ENCODE measurements around the gene RAPGEF5.

RAPGEF5 gene

DNA sequence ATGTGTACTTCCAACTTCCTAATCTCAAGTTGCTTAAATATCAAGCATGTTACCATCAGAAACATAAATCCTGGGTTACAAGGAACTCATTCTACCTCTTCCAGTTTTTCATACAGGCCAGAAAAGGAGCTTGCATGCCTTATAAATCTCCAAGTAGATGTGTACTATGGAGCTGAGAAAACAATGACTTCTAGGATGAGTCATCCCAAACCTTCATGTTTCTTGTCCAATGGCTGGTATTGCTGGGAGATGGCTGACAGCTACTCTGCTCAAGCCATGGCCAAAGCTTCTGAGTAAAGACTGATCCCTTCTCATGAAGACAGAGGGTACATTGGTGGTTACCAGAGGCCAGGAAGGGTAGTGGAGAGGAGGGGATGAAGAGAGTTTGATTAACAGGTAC is 8.6 kb downstream of the RAPGEF5 start:
- DNase-seq (ENCODE audit: low read depth) = peak; percentile 6

- DNase-seq (ENCODE audit: low read depth) = no peak
Observed at GRCh38 chr7:22346383-22347107, 10.4 kb downstream of the RAPGEF5 start.

DNA sequence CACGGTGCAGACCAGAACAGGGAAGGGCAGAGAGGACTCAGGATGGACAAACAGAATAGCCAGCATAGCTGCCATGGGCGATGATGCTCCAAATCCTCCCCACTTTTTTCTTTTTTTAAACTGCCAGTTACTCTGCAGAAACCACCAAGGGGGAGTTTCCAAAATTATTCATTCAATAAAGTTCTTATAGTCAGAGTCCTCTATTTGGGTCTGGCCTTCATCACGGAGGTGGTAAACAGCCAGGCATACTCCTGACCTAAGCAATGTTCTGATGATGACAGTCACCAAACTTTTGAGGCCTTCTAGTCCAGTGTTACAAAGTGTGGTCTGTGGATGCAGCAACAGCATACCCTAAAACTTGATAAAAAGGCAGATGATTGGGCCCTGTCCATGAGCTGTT is 12.3 kb downstream of the RAPGEF5 start:
- DNase-seq (ENCODE audit: low read depth) = no peak

DNA sequence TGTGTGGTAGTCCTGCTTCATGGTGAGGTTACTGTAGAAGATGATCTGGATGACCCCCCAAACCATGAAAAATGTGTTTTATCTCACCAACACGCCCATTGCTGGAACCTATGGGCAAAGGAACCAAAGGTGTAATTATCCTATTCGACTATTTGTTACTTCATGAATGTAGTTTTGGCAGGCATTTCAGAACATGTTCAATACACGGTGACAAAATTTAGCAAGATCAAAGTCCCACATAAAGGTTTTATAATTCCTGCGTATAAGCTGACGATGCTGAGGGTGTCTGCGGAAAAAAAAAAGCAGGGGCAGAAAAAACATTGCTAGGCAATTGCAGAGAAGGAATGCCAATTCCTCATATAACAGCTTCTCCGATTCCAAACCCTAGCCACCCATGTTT is 13.3 kb downstream of the RAPGEF5 start:
- no peak for DNase-seq (ENCODE audit: low read depth)

- no peak for DNase-seq (ENCODE audit: low read depth)
Observed at GRCh38 chr7:22343071-22343470, 13.9 kb downstream of the RAPGEF5 start.

- DNase-seq (ENCODE audit: low read depth) = no peak
Observed at GRCh38 chr7:22339725-22340390, 17.1 kb downstream of the RAPGEF5 start.

GRCh38 chr7:22338877-22339276 is 18.1 kb downstream of the RAPGEF5 start:
- no peak for DNase-seq (ENCODE audit: low read depth)

DNA sequence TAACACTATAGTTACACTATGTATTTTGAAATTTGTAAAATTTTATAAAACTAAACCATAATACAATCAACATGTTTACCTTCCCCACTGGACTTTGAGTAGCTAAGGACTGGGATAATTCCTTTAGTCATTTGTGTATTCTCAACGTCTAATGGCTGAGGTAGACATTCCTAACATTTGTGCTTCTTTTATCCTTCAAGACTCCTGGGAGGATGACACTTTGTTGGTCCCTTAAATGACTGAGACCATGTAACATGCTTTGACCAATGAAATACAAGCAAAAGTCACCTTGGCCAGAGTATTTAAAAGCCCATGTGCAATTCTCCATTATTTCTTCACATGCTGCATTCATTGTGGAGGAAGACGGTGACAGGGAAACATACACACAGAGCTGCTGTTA is 18.5 kb downstream of the RAPGEF5 start:
- DNase-seq (ENCODE audit: low read depth) = no peak

DNA sequence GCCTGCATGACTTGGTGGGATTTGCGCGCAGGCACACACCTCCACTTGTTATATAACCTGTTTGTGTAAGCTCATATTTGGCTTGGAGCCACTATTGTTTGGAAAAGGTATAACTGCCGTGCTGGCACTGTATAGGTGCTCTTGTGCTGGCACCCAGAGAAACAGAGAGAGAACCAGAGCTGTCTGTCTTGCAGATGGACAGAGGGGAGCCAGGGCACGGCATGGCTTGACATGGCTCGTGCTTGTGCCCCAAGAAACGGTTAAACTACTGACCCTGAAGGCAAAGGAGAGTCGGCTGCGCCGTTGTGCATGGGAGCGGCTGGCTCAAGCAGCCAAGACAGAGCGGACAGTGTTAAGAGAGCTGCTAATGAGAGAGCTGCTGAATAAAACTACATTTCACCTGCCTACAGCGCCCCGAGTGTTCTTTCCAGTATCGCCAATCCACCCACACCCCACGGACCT is 23.2 kb downstream of the RAPGEF5 start:
- no peak for DNase-seq (ENCODE audit: low read depth)

DNA sequence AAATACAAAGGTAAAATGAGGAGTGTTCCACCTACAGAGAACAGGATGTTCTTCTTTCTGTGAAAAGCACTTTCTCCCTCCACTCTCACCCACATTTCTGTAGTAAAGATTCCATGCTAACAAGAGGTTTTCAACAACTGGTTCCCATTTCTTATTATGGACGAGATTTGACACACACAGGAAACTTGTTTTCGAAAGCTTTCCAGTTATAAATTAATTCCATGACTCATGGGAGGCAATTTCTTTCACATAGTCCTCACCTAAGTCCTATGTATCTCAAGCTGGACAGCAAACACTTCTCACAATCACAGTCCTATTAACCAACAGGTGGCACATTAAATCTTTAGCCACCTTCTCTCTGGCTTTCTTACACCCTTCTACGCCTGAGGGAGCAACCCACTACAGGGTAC is 24.5 kb downstream of the RAPGEF5 start:
- DNase-seq (ENCODE audit: low read depth) = no peak

- DNase-seq (ENCODE audit: low read depth) = peak; percentile 6
Observed at GRCh38 chr7:22331704-22332103, 25.2 kb downstream of the RAPGEF5 start.

GRCh38 chr7:22330903-22331302 is 26.1 kb downstream of the RAPGEF5 start:
- DNase-seq (ENCODE audit: low read depth) = no peak

- DNase-seq (ENCODE audit: low read depth) = no peak
Observed at GRCh38 chr7:22329816-22330524, 27.0 kb downstream of the RAPGEF5 start.

DNA sequence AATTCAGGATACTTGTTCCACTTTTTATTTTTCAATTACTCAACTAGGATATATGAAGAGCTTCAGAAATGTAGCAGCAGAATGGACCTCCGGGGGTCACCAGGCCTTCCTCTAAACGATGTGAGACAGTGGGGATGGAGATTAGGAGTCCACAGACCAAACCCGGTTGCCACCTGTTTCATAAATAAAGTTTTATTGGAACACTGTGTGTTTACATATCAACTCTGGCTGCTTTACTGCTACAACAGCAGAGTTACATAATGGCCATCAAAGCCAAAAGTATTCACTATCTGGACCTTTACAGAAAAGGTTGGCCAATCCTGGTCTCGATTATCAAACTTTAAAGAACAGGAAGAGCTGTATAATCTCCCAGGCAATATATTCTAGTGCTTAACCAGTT is 30.8 kb downstream of the RAPGEF5 start:
- no peak for DNase-seq (ENCODE audit: low read depth)

DNA sequence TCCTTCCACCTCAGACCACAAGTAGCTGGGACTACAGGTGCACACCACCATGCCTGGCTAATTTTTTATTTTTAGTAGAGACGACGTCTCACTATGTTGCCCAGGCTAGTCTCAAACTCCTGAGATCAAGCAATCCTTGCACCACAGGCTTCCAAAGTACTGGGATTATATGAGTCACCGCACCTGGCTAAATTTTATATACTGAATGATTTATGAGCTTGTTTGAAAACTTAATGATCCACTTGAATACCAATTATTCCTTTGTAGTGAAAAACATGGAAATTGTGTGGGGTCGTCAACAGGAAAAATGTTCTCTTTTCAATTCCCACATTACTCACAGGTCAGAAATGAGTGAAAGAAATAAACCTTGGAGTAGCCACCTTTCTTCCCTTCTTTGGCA is 31.3 kb downstream of the RAPGEF5 start:
- DNase-seq (ENCODE audit: low read depth) = no peak

DNA sequence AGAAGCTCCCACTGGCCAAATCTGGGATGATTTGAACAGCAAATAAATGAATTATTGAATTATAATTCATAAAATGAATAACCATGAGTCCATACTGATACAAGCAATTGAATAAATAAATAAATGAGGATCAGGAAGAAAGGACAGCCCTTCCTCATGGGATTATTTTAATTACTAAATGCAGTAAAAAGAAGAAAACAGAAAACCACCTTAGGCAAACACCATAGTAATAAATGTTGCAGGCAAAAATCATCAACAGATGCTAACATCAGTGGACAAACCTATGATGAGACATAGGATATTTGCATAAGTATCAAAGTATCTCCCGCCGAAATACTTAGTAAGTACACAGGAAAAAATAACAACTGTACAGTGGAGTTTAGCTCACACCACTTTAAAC is 33.2 kb downstream of the RAPGEF5 start:
- no peak for DNase-seq (ENCODE audit: low read depth)

DNA sequence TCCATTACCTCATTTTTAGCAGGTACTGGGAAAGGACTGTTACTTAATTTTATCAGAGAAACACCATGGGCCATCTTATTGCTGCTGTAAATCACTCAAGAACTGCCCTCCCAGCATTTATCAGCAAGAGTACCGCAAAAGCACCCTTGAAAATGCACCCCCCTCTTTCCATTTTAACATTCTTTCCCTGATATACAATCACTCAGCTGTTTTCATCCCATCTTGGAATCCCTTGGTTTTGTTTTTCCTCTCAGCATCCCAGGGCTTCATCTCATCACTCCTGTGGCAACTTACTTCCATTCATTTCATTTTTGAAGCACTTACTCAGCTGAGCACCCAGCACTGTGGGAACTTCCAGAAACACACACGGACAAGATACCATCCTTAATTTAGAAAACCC is 36.5 kb downstream of the RAPGEF5 start:
- DNase-seq (ENCODE audit: low read depth) = no peak

DNA sequence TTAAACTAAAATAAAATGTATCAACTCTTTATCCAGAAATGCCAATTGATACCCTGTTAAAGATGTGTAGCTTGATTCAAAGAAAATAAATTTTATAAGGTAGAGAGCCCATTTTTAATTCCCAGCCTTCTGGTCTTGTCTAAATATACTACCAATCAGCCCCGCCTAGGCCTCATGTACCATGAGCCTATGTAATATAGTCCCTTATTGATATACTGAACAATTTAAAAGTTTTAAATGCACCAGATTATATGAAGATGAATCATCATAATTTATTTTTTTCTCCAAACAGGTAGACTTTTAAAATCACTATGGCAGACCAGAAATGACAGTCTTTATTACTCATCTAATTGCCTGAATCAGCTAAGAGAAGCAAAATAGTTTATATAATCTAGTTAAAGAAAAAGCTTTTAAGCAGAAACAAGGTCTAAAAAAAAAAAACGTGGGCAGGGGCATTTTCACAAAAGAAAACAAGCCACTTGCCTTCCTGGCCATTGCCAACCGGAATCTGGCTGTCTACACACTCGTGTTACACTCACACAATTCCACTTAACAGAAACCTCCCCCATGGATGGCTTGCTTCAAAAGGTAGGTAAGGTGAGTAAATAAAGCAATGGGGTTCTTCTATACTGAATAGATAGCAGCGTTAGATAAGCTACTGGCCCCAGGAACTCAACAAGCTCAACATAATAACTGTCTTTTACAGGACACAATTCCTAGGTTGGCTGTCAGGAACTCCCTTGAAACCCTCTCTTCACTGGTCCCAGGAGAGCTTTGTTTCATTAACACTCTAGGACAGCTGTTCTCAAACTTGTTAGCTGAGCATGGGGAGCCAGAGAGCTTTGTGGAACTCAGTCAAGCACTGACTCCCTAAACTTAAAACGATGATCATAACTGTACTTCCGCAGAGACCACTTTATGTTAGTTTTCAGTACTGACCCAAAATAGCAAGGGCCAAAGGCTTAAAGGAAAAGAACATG is 37.2 kb downstream of the RAPGEF5 start:
- no peak for DNase-seq (ENCODE audit: low read depth)

DNA sequence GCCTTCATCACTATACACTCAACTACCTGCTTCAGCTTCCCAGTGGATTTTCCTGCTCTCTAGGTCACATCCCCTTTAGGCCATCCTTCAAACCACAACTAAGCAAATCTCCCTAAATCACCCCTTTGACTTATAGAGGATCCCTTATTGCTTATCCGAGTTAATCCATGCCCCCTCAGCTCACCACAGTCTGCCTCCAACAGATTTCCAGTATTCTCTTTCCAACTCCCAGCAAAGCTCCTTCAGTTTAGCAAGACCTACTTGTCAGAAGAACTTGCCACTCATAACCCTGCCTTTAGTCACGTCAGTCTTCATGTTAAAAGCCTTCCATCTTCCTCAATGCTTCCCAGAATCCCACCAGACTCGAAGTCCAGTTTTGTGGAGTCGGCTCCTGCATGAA is 38.6 kb downstream of the RAPGEF5 start:
- DNase-seq (ENCODE audit: low read depth) = no peak

DNA sequence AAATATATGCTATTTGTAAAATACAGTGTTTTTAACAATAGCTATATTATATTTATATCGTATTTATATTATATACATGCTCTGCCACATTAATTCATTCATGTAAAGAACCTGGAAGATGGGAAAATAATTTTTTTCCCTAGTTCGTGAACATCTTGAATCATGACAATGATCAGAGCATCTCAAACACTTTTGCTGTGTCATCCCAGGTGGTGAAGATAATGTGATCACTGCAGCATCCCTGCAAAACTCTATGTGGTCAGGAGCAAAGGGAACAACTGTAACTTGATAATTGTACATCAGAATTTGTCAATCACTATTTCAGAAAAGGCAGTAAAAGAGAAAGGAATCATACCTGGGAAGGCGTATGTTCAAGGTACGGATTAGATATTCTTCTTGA is 39.3 kb downstream of the RAPGEF5 start:
- DNase-seq (ENCODE audit: low read depth) = no peak

DNA sequence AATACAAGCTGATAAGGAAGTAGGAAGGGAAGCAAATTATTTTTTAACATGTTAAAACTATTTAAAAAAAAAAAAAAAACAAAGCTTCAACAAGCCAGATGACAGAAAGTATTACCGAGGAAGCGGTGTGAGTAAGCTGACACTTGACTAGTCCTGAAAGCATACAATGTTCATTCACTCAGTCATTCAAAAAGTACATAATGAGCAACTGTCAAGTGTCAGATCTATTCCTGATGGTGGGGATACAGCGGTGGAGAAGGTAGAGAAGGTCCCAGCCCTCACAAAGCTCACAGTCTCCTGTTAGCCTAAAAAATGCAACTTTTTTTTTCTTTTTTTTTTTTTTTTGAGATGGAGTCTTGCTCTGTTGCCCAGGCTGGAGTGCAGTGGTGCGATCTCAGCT is 40.0 kb downstream of the RAPGEF5 start:
- DNase-seq (ENCODE audit: low read depth) = no peak

- no peak for DNase-seq (ENCODE audit: low read depth)
Observed at GRCh38 chr7:22307816-22308215, 49.1 kb downstream of the RAPGEF5 start.

Measured in stromal cell of bone marrow (primary cell).